ENCODE measurements around the gene PAGR1. TPM values are rescaled to one million over a fixed set of nuclear protein-coding genes. Genes with fewer than 3 reads are reported as not detected.
"Not testable (repeated sequence)": the region's sequence is repeated elsewhere in the genome, so short reads cannot be mapped to it uniquely, and the experiment has no call there.

PAGR1 gene
- polyA plus RNA-seq, 1 donor from 2014 or later: 86.8 TPM

- H3K4me3 ChIP-seq (ENCODE audit: low read length): no peak overlapping the region
- H3K27ac ChIP-seq (ENCODE audit: low read length): no peak overlapping the region
- H4K20me1 ChIP-seq (ENCODE audit: insufficient read depth): no peaks in the 10 kb centered on the region
- no peak overlapping the region for H3K9ac ChIP-seq (ENCODE audit: low read length)
- no peaks in the 10 kb centered on the region for H3K9me3 ChIP-seq (ENCODE audit: low read length)
- TF ChIP-seq MXI1 (conservative IDR thresholded peaks at IDR 0.05; ENCODE audit: poor library complexity, severe bottlenecking): no peak
- no peak for TF ChIP-seq POLR2AphosphoS5 (IDR thresholded peaks at IDR 0.05)
- no peak for TF ChIP-seq CTCF (IDR thresholded peaks at IDR 0.05; ENCODE audit: poor library complexity, severe bottlenecking)
- no peak for TF ChIP-seq TAF1 (IDR thresholded peaks at IDR 0.05; ENCODE audit: low read depth)
- no peaks in the 10 kb centered on the region for H3K79me2 ChIP-seq (replicated peaks; ENCODE audit: insufficient read depth, low read length)
- H3F3A ChIP-seq (ENCODE audit: insufficient read depth, low read length, poor library complexity, severe bottlenecking): no peaks in the 10 kb centered on the region
- no peaks in the 10 kb centered on the region for H3K27me3 ChIP-seq (ENCODE audit: insufficient read depth, low read depth, low read length)
- H2AFZ ChIP-seq (ENCODE audit: low read depth, low read length): no peak overlapping the region
- H3K4me2 ChIP-seq (ENCODE audit: low read length): no peak overlapping the region
- no peaks in the 10 kb centered on the region for H3K9me2 ChIP-seq (ENCODE audit: insufficient read depth, low read length)
- no peaks in the 10 kb centered on the region for H3K36me3 ChIP-seq (ENCODE audit: insufficient read depth, low read length)
Measured at GRCh38 chr16:29868396-29869009, 52.6 kb downstream of the PAGR1 start.

- H3K27ac ChIP-seq (ENCODE audit: low read length); H4K20me1 ChIP-seq (ENCODE audit: insufficient read depth); H3K36me3 ChIP-seq (ENCODE audit: insufficient read depth, low read length); H3K9me3 ChIP-seq (ENCODE audit: low read length); H3K4me3 ChIP-seq (ENCODE audit: low read length); H3K4me2 ChIP-seq (ENCODE audit: low read length); H3K27me3 ChIP-seq (ENCODE audit: insufficient read depth, low read depth, low read length); H2AFZ ChIP-seq (ENCODE audit: low read depth, low read length); H3F3A ChIP-seq (ENCODE audit: insufficient read depth, low read length, poor library complexity, severe bottlenecking); H3K79me2 ChIP-seq (replicated peaks; ENCODE audit: insufficient read depth, low read length); H3K9me2 ChIP-seq (ENCODE audit: insufficient read depth, low read length); H3K9ac ChIP-seq (ENCODE audit: low read length): not testable (repeated sequence)
Measured at GRCh38 chr16:29869067-29869466, 53.1 kb downstream of the PAGR1 start.

Small RNA genes within 50 kb of the gene (small RNA-seq; reads per million reads assigned to genes)
- gene AC009133.6 (0 reads per million in 3 experiments), gene AC120114.4 (0 reads per million in 3 experiments)

Other genes with a start within 250 kb of the PAGR1 start
- 0.09 TPM in 1 of 2 replicates, not detected in the other for gene SPN, start 152.9 kb upstream of the PAGR1 start, polyA plus RNA-seq
- 2.7 and 3.9 TPM in 2 replicates for gene QPRT, start 137.0 kb upstream of the PAGR1 start, polyA plus RNA-seq
- not detected in 2 replicates for gene C16orf54, start 70.2 kb upstream of the PAGR1 start, polyA plus RNA-seq
- not detected in 2 replicates for gene ZG16, start 37.9 kb upstream of the PAGR1 start, polyA plus RNA-seq
- 81.1 and 89.7 TPM in 2 replicates for gene KIF22, start 25.4 kb upstream of the PAGR1 start, polyA plus RNA-seq
- gene MAZ, start 9.6 kb upstream of the PAGR1 start, polyA plus RNA-seq: 147 and 168 TPM in 2 replicates
- gene PRRT2, start 4.0 kb upstream of the PAGR1 start, polyA plus RNA-seq: 84.2 and 105 TPM in 2 replicates
- gene MVP, start 4.3 kb downstream of the PAGR1 start, polyA plus RNA-seq: 2.5 and 5.7 TPM in 2 replicates
- gene CDIPT, start 47.1 kb downstream of the PAGR1 start, polyA plus RNA-seq: 92.6 and 95.6 TPM in 2 replicates
- 48.8 and 52.7 TPM in 2 replicates for gene SEZ6L2, start 83.4 kb downstream of the PAGR1 start, polyA plus RNA-seq
- gene ASPHD1, start 84.3 kb downstream of the PAGR1 start, polyA plus RNA-seq: 38.9 and 48.2 TPM in 2 replicates
- 55.0 and 70.7 TPM in 2 replicates for gene KCTD13, start 110.1 kb downstream of the PAGR1 start, polyA plus RNA-seq
- gene TMEM219, start 145.9 kb downstream of the PAGR1 start, polyA plus RNA-seq: 154 and 157 TPM in 2 replicates
- 62.7 and 65.5 TPM in 2 replicates for gene TAOK2, start 157.7 kb downstream of the PAGR1 start, polyA plus RNA-seq
- 51.2 and 65.4 TPM in 2 replicates for gene HIRIP3, start 179.5 kb downstream of the PAGR1 start, polyA plus RNA-seq
- gene INO80E, start 180.1 kb downstream of the PAGR1 start, polyA plus RNA-seq: 106 and 130 TPM in 2 replicates
- gene DOC2A, start 194.9 kb downstream of the PAGR1 start, polyA plus RNA-seq: 7.3 and 8.5 TPM in 2 replicates
- not detected in 2 replicates for gene C16orf92, start 207.0 kb downstream of the PAGR1 start, polyA plus RNA-seq
- 18.9 and 21.7 TPM in 2 replicates for gene TLCD3B, start 215.1 kb downstream of the PAGR1 start, polyA plus RNA-seq
- gene ALDOA, start 249.6 kb downstream of the PAGR1 start, polyA plus RNA-seq: 59.3 and 71.3 TPM in 2 replicates